NB4 (cell line): ENCODE data around the gene CTNNA2.

Experiments
- MYC ChIP-seq: IDR thresholded peaks from 2 replicates; pipeline ENCODE4 v1.6.1; 2011; ENCODE audit warnings: low read depth, low read length
- POLR2A ChIP-seq: IDR thresholded peaks from 2 replicates; pipeline ENCODE4 v1.6.1; 2011; ENCODE audit warnings: mild to moderate bottlenecking; ENCODE audit not compliant: insufficient read length; ENCODE audit errors: extremely low read depth
- TF ChIP-seq, protein P1 (sequence below): IDR thresholded peaks from one replicate; pipeline ENCODE4 v1.5.1; 2012; ENCODE audit warnings: low read depth, low read length
- TF ChIP-seq, protein P2 (sequence below): IDR thresholded peaks from 2 replicates; pipeline ENCODE4 v1.6.1; 2011; ENCODE audit warnings: low read depth, low read length

DNA sequence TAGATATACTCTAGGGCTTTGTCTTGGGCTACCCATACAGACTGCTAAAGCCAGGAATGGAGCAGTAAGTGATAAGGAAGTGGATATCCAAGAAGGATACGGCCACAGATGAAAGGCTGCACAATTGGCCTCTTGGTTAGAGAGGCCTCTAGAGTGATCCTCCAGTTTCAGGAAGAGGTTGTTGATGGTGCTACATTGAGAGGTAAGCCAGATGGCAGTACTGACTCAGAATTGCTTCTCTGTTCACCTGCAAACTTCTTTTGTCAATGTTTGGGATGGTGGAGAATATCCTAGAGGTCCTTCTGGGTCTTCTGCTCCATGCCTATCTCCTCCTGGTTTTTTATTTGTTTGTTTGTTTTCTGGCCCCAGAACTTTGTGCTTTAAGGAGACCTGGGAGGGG lies 1018.5 kb downstream of the CTNNA2 start:
- TF ChIP-seq POLR2A, result no peak
- TF ChIP-seq, protein P1, sequence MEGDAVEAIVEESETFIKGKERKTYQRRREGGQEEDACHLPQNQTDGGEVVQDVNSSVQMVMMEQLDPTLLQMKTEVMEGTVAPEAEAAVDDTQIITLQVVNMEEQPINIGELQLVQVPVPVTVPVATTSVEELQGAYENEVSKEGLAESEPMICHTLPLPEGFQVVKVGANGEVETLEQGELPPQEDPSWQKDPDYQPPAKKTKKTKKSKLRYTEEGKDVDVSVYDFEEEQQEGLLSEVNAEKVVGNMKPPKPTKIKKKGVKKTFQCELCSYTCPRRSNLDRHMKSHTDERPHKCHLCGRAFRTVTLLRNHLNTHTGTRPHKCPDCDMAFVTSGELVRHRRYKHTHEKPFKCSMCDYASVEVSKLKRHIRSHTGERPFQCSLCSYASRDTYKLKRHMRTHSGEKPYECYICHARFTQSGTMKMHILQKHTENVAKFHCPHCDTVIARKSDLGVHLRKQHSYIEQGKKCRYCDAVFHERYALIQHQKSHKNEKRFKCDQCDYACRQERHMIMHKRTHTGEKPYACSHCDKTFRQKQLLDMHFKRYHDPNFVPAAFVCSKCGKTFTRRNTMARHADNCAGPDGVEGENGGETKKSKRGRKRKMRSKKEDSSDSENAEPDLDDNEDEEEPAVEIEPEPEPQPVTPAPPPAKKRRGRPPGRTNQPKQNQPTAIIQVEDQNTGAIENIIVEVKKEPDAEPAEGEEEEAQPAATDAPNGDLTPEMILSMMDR, result no peak
- TF ChIP-seq, protein P2, sequence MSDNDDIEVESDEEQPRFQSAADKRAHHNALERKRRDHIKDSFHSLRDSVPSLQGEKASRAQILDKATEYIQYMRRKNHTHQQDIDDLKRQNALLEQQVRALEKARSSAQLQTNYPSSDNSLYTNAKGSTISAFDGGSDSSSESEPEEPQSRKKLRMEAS, result no peak
- TF ChIP-seq MYC, result no peak
